K562 treated with DMSO at 1 percent for 24 hours (cell line): ENCODE results near the gene KLHL20. TPM values are rescaled to one million over a fixed set of nuclear protein-coding genes. Genes with fewer than 3 reads are reported as not detected.

Experiments
- total RNA-seq: library from RNA; unstranded; fragments of 300-600 nt; gene quantifications from 2 replicates; pipeline ENCODE4 v1.2.3, GENCODE V29; 2022; ENCODE audit warnings: low read depth; ENCODE audit not compliant: insufficient read depth

The KLHL20 gene, protein sequence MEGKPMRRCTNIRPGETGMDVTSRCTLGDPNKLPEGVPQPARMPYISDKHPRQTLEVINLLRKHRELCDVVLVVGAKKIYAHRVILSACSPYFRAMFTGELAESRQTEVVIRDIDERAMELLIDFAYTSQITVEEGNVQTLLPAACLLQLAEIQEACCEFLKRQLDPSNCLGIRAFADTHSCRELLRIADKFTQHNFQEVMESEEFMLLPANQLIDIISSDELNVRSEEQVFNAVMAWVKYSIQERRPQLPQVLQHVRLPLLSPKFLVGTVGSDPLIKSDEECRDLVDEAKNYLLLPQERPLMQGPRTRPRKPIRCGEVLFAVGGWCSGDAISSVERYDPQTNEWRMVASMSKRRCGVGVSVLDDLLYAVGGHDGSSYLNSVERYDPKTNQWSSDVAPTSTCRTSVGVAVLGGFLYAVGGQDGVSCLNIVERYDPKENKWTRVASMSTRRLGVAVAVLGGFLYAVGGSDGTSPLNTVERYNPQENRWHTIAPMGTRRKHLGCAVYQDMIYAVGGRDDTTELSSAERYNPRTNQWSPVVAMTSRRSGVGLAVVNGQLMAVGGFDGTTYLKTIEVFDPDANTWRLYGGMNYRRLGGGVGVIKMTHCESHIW
- 17.9 and 23.7 TPM in 2 replicates for total RNA-seq

DNA sequence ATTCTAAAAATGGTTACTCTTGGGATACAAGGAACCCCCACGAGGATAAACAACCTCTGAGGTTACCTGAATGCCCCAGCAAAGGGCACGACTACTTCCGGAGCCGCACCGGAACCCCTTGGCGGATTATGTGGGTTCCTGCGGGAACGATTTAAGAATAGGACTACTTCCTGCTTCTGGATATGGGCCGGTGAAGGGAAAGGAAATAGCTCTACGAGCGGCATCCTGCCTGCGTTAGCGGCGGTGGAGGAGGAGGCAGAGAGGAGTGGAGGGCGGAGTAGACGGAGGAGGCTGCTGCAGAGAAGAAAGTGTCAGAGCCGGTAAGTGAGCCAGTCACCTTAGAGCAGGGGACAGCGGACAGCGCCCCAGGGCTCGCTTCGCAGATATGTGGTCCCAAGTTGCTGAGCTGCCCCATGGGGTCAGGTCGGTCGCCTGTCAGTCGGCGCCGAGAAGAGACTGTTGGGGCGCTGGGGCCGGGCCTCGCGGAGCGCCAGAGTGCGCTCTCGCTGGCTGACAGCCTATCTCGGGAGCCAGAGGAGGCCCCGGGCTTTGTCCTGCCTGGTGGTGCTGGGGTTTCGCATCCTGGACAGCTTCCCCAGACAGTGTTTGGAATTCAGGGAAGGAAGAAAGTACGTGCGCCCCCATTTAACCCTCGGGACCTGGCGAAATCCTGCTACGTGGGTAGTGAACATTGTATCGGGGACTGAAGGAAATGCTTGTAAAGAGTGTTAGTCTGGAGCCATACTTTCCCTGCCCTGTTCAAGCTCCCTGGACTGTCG lies at the start of gene KLHL20:
KLHL20 (plus strand) TSS at position 223 of the 779 bp plus-strand sequence. CDS start 1,063 bp downstream, outside the sequence.

DNA sequence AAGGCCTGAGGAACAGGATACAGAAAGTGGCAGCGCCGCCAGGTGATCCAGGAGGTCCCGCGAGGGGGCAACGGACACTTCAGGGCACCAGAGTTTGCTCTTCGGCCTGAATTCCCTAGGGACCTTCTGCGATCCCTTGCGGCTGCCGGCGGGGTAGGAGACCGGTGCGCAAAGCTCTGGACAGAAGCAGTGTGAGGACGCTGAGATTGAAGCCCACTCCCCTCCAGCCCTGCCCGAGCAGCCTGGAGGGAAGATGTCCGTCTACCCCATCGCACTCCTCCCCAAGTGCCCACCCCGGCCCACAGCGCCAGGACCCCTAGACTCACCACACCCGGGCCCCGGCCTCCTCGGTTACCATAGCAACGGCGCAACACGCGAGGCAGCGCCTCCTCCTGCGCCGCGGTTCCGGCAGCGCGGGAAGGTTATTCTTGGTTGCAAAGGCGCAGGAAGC lies 45.3 kb upstream of the KLHL20 start, which contains the start of gene ANKRD45:
ANKRD45 (minus strand) TSS at position 361 of the 451 bp plus-strand sequence. CDS start 10,433 bp downstream, outside the sequence.

DNA sequence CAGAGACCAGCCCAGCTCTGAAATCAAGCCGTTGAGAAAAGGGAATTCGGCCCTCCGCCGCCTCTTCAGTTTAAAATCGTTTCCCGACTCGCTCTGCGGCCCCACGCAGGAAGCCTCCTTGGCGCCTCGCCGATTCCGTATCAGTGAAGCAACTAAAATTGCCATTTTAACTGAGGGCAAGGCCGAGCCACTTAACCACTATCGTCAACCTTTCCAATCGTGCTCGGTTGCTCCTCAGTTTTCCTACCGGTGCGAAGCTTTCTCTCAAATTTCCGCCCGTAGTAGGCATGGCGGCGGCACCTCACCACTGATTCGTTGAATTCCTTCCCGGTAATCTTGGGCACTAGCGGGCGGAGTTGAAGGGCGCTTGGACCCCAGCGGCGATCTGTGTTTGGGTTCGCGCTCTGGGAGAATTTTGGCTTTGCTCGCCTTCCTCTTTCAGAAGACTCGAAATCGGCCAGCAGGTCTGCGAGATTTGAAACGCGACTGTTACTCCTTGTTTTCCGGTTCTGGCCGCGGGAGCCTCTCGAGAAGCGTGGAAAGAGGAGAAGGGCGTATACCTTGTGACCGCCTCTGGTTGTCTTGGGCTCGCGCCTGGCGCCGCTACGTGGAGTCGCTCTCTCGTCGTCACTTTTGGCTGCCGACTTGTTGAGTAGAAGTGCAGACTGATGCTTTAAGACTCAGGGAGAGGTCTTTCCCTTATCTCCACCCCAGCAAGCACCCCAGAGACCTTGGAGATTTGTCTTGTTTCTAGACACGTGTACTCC lies 109.7 kb downstream of the KLHL20 start, which contains the start of the genes CENPL and DARS2:
CENPL (minus strand) TSS at position 569 of the 767 bp plus-strand sequence. CDS start 13,584 bp downstream, outside the sequence.
DARS2 (plus strand) TSS at position 359 of the 767 bp plus-strand sequence. CDS start 557 bp downstream, outside the sequence.

Other genes with a start within 250 kb of the KLHL20 start
- 231 and 242 TPM in 2 replicates for gene PRDX6, start 237.6 kb upstream of the KLHL20 start, total RNA-seq
- 0.37 TPM in 1 of 2 replicates, not detected in the other for gene SLC9C2, start 111.9 kb upstream of the KLHL20 start, total RNA-seq
- gene TEX50, start 79.6 kb upstream of the KLHL20 start, total RNA-seq, result not detected in 2 replicates
- not detected in 2 replicates for gene ANKRD45, start 45.1 kb upstream of the KLHL20 start, total RNA-seq
- gene DARS2, start 109.7 kb downstream of the KLHL20 start, total RNA-seq, result 26.0 and 28.8 TPM in 2 replicates
- 14.8 and 21.2 TPM in 2 replicates for gene CENPL, start 109.9 kb downstream of the KLHL20 start, total RNA-seq
- 1,749 and 1,829 TPM in 2 replicates for gene GAS5, start 153.0 kb downstream of the KLHL20 start, total RNA-seq
- 1.6 and 2.7 TPM in 2 replicates for gene ZBTB37, start 153.4 kb downstream of the KLHL20 start, total RNA-seq
- 5.1 and 6.0 TPM in 2 replicates for gene SERPINC1, start 202.3 kb downstream of the KLHL20 start, total RNA-seq